HG03571 (cell line): ENCODE measurements around the gene PRKN.
"Not testable (repeated sequence)": the region's sequence is repeated elsewhere in the genome, so short reads cannot be mapped to it uniquely, and the experiment has no call there.

ENCODE experiments used
- ATAC-seq: cut with Tn5 transposase; IDR thresholded peaks from one replicate; pipeline ENCODE4 v1.9.1; 2021; ENCODE audit not compliant: unreplicated experiment

Gene PRKN

DNA sequence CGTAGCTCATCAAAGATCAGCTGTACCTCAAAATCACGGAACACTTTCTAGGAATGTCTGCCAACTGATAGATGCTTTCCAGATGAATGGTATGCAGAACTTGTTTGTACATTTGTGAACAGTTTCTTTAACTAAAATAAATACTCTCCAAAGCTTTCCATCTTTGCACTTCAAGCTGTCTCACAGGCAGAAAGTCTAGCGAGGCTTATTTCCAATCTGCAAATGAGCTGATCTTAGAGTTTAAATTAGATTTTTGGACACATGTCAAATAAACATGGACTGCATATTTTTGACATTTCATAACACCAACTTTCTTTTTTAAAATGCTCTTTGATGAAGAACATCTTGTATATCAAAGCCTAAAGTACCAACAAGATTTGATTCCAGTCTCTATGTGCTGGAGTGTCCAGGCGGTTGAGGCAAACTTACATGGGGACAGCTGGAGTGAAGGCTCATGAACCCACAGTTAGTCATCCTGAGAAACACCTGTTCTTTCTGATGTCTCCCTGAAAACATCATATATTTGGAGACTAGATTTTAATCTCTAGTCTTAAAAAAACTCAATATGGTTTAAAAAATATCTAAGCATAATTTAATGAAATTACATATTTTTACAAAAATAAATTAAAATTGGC lies 1185.1 kb downstream of the PRKN start:
- no peak for ATAC-seq

DNA sequence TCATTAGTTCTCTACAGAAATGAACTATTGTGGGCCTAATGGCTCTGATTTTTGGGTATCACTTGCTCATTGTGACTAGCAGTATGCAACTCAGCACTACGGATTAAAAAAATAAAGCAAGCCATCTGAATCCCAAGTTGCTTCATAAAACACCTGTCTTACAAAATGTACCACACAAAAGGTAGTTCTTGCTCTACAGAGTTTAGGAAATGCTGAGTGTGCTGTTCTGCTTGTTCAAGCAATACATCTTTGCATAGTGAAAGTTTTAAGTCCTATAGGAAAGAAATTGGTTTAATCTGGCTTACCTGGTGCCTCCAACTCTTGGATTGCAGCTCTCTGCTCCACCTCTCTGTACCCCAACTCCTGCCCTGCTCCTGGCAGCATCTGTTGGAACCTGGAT lies 1187.0 kb downstream of the PRKN start:
- no peak for ATAC-seq

DNA sequence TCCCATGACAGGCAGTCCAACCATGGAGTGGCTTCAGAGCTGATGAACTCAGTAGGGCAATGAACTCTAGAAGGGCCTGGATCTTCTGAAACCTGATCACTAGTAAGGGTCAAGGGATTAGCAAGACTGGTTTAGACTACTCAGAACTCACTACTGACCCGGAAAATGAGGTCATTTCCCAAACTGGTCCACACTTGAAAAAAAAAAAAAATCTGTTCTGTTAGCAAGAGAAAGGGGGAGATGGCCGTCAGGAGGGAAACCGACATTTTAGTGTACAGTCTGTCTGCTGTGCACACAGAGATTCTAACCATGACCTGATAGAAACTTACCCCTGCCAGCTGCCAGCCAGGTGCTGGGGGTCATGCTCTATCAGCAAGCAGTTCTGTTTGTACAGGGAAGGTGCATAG lies 1191.3 kb downstream of the PRKN start:
- ATAC-seq: no peak

DNA sequence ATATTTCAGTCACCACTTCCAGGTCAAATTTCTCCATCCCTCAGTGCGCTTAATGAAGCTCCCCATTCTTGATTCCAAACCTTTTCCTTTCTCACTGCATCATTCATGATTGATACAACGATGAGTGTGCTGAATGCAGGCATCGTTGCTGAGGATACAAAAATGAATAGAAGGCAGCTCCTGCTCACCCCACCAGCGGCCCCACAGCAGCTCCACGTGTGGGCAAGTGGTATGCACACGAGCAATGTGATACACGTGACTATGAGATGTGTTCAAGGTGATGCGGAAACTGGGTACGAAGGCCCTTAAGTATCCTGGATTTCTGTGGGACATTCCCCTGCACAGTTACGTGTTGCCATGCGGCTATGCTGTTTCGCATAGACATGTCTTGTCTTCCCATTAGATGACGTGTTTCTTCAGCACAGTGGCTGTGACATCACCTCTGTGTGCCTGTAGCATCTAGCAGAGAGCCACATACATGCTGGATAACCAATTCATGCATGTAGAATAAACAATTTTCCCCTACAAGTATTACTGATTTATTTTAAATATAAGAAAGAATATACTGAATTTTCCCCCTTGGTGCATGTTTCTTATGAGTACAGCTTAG lies 1193.2 kb downstream of the PRKN start:
- ATAC-seq: no peak

DNA sequence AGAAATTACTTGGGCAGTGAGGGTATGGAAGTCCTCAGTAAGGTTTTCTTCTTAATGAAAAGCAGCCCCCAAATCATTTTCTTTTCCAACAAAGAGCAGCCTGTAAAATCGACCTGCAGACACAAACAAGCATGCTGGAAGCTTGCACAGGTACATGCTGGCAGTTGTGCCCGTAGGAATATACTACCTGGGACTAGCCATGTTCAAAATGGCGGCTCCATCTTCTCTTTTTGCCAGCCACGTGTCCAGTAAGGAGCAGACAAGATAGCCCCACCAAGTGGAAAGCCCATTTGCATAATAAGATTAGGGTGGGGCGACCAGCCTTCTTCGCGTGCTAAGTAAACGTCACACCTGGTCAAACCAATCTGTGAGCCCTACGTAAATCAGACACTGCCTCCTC lies 1194.3 kb downstream of the PRKN start:
- ATAC-seq: no peak

DNA sequence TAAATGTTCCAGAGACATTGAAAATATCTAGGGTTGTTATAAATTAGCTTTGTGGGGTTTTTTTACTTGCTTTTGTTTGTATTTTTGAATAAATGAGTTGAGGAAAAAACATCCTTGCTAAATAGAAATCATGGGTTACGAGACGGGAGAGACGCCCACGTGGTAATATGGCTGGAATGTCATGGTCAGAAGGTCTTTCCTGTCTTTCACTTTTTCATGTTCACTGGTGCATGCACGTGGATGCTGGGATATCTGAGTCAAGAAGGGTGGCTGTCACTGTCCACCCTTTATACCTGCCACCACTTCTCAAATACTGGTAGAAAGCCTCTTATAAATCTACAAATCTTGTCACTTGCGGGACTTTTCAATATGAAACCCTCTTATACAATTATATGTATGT lies 1195.0 kb downstream of the PRKN start:
- no peak for ATAC-seq

DNA sequence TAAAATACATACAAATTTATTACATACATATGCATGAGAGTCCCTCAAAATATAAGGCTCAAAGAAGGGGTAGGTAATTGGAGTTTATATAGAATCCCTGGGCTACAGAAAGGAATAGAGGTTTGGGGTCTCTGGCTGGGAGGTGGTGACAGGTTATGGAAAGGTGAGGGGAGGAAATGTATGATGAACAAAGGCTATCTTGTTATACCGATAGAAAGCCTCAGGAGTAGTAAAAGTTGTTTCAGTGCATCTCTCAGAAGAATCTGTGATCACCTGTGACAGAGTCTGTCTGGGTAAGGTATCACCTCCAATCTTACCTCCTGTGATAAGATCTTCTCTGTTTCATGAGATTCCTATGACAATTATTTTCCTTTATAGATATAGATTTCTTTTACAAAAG lies 1200.8 kb downstream of the PRKN start:
- ATAC-seq: no peak

DNA sequence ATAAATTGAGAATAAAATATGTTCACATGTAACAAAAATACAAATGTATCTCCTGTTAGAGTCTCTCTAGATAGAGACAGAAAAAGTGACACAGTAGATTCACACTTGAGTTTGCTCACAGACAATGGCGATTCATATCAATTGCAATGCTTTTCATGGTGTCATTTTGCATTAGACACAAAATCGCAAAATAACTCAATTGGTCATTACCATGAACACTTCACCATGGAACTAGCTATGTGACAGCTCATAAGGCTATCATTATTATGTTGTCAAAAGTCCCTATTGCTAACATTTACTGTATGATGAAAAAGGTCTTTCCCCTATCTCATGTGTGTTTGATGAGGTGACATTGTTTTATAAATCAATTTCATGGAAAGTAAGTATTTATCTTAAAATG lies 1204.2 kb downstream of the PRKN start:
- ATAC-seq: no peak

DNA sequence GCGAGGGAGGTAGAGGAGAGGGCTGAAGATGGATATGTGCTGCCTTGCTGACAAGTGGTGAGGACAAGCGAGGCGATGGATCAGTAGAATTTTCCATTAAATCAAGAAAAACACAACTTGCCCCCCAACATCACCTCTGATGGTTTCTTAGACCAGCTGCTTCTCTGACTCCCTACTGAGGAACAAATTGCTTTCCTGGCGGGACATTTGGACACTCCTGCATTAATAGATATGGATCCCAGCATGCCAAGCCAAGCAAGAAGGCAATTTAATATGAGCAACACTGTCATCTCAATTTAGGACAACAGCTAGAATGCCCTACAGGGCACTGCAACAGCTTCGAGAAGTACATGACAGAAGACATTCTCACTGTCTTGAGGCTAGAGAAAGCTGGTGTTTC lies 1205.3 kb downstream of the PRKN start:
- ATAC-seq: no peak

DNA sequence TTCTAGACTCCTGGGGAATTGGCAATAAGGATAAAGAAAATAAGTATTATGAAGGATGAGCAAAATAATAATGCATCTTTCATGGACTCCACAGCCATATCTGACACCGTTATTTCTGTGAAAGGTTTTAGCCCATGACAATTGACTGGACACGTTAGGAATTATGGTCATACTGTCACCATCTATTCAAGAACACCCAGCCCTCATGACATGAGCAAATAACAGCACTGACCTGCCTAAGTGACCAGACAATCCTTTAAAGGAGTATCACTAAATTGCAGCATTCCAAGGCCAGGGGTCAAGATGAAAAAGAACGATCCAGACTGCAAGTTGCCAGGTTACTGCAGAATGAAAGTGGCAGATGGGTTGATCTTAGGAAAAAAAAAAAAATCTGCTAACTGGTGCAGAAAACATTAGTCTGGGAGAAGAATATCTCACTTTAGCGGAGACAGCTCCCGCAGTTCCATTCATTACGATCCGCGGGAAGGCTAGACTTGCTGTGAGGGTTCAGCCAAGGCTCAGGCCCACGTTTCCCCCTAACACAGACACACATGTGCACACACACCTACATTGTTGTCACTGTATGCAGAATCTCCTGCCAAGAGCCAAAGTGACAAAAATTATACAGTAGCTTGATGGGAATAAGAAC lies 1216.0 kb downstream of the PRKN start:
- ATAC-seq: no peak

DNA sequence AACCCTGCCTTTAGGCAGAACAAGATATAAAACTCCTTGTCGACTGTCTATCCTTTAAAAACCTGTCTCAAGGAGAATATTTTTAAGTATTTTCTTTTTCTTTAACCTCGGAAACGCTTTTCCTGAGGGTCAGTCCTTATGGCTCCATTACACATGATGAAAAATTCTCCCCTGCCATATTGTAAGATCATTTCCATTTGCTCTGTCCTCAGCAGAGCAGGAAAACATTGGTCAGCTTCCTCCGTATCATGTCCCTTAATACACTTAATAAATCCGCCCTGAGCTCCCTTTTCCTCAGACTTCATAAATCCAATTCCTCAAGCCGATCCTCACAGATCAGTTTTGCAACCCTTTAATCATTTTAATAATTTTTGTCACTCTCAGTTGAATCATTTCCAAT lies 1219.2 kb downstream of the PRKN start:
- ATAC-seq: no peak

DNA sequence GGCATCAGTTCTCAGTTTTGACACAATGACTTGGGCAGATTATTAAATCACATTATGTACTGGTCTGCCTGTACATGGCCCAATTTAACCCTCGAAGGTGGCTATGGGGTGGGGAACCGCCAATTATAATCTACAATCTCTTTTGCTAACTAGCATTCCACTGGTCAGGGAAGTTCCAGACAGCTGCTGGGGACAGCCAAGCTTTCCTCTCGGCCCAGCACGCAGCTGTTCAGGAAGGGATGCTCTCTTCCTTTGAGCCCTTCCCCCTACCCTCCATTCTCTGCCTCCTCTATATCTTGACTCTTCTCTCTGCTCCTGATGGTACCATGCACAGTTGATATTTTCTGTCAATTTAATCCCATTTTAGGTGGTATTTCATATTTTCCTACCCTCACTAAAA lies 1220.2 kb downstream of the PRKN start:
- no peak for ATAC-seq

DNA sequence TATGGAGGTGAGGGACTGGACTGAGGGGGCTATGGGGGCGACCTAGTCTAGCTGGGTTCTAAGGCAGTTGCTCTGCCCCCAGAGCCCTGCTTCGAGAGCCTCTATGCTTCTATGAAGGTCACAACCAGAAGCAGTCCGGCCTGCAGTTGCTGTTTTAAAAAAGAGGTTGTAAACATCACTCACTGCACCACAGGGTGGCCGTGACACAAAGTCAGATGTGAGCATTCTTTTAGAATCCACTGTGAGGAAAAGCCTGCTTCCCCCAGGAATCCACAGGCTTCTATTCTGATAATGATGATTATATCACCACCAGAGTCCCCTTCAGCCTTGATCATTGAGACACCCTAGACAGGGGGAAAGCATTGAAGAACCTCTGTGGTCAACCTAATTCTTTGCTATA lies 1224.0 kb downstream of the PRKN start:
- no peak for ATAC-seq

DNA sequence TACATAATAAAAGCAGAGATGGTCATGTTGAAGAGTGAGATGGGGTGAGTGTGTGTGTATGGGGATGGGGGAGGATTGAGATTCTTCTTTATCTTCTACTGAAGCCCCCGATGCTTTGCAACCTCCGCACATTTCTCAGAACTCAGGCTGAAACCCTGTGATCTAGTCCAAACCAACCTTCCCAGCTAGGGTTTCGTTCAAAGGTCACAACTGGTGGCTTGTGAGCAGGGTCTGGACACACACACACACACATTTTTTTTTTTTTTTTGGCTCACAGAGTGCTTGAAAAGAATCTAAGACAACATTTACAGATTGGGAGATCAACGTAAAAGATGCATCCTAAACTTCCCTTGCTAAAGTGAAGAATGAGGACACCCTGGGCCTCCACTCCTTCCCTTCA lies 1228.7 kb downstream of the PRKN start:
- ATAC-seq: no peak

DNA sequence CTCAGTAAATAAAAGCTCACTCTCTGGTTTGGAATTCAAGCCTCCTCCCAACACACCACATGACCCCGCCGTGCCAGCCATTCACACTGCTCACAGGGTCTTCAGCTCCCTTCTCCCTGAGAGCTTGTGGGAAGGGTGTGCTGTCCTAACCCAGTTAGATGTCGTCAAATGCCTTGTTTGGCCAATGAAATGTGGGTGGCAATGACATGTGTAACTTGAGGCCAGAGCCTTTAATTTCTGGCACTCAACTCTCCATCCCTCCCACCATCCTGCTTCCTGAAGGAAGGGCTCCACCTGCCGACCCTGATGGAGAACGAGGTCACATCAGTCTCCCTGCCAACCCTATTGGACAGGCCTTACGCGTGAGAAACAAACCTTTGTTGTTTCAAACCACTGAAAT lies 1229.2 kb downstream of the PRKN start:
- no peak for ATAC-seq

DNA sequence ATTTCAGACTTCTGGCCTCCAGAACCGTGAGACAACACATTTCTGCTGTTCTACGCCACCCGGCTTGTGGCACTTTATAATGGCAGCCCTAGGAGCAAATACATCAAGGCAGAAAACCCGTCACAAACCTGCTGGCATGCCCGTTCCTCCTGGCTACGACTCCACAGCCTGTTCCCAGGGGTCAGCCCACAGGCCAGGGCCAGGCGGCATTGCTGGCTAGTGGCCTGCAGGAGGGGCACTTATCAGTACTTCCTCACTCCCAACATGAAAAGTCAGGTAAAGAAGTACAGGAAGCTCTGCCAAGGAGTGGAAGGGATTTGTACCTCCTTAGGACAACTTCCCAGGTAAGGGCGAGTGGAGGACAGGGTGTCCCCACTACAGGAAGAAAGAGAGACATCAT lies 1230.6 kb downstream of the PRKN start:
- ATAC-seq: no peak

DNA sequence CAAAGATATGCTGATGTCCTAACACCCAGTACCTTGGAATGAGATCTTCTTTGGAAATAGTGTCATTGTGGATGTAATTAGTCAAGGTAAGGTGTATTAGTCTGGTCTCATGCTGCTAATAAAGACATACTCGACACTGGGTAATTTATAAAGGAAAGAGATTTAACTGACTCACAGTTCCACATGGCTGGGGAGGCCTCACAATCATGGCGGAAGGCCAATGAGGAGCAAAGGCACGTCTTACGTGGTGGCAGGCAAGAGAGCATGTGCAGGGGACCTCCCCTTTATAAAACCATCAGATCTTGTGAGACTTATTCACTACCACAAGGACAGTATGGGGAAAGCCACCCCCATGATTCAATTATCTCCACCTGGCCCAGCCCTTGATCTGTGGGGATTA lies 1231.3 kb downstream of the PRKN start:
- ATAC-seq: not testable (repeated sequence)

DNA sequence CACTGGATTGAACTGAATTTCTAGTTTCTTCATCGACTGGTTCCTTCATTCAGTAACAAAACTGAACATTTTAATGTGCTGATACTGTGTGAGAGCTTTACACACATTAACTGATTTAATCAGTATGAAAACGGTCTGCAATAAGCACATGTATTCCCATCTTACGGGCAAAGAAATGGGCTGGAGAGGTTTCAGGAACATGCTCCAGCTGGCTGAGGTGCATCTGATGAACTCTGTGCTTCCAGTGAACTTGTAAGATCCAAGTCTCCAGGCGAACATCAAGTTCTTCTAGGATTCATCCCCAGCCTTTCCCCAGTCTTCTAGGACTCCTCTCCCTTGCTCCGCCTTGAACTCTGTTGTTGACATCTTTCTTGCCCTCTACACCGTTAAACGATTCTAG lies 1233.0 kb downstream of the PRKN start:
- no peak for ATAC-seq

DNA sequence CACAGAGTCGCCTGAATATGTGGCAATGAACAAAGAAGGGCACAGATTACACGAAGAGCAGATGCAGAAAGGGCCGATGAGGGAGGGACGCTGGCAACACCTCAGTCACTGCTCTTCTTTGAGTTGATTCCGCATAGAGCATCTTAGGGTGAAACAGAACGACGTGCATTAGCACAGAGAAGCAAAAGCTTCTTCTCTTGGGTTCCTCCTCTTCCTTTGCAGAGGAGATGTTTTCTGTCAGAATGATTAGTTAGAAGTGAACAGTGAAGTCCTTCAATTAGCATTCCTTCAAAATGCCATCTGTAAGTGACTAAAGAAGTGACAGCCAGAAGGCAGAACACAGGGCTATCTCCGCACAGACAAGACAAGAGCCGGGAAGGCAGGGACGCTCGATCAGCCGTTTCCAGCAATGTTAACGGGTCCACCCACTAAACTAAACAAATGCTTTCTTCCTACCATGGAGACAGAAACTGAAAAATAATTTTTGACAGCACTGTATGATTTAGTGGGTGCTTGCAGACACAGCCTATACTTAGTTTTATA lies 1233.9 kb downstream of the PRKN start:
- ATAC-seq: no peak

DNA sequence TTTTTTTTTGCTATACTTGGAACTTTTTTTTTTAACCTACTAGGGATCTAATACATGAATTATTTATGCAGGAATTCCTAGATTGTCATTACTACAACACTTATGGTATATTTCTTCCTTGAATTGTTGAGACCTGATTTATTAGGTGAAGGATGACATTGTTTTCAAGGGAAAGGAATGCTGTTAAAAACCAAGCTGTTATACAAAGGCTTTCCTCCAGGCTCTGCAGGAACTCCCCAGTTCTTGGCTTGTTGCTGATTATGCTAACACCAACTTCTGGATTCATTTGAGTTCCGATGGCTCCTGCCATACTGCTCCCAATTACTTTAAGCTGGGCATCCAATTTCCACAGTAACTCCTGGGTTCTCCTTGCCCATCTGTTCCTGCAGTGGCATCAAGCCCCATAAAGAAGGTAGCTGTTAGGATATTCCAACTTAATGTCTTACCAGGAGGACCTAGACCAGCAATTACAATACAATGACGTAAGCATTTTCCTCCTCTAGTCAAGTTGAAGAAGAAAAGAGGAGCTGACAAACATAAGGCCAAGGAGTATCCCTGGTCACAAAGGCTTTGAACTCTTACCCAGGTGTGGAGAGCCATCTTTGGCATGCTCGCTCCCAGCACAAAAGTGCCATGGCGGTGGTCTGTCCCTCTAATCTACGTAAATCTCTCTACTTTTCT lies 1237.8 kb downstream of the PRKN start:
- ATAC-seq: no peak

DNA sequence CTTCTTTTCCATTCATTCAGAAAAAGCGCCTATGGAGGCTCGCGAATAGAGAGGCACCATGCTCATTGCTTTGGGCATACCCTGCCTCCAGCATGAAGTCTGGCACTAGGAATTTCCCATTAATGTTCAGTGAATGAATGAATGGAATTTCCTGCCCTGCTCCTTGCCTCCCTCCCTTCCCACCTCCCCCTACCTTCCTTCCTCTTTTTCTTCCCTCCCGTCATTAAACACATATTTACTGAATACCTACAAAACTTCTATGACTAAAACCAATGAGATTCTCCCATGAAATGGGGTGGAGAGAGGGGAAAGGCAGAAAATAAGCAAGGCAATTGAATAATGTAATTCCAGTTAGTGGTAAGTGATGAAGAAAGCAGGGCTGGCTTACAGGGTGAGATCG lies 1239.9 kb downstream of the PRKN start:
- ATAC-seq: no peak

DNA sequence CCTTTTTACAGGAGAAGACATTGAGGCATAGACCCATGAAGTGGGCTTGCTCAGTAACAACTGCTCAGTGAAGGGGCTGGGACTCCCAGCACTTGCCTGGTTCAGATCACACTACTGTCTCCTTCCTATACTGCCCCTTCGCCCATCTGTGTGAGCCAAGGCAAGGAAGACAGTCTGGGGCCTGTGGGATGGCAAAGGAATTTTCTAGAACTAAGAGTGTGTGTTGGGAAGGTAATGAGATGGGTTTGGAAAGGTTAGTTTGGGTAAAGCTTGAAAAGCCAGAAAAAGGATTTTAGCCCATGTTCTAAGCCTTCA lies 1240.4 kb downstream of the PRKN start:
- ATAC-seq: no peak
